Inflammatory macrophage treated with lipopolysaccharide for 1 hour (primary cell): Measurements from ENCODE around the gene TM9SF1.
A peak's percentile ranks its signal among the peaks of the same experiment; 100 is the strongest.

Source experiments
- DNase-seq, 2 donors: peaks; one replicate each; pipeline ENCODE4 v3.0.0-alpha.2; 2020 to 2022

The TM9SF1 gene

DNA sequence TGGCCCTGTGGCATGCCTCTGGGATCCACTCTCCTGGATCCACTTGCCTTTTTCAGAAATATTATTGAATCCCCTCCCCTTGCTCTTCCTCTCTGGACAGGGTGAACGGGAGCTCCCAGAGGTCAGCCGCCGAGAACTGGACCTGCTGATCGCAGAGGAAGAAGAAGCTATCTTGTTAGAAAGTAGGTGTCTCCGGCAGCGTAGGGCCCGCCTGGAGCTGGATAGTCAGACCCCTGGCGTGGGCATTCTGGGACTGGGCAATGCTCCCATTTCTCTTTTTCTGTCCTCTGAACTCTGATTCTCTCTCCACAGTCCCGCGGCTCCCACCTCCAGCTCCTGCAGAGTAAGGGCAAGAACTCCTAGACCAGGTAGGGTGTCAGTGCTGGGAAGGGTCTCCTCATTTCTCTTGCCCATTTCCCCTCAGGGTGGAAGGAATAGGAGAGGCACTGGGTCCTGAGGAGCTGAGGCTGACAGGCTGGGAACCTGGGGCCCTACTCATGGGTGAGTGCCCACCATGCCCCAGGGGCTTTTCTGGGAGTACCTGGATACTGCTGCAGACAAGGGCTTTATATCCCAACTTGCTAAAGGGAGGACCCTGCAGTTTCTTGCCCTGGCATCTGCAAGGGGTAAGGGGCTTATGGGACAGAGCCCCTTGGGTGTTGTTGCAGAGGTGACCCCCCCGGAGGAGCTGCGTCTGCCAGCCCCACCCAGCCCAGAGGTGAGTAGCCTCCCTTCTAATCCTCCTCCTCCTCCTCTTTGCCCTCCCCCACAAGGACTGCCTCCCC lies 18.0 kb downstream of the TM9SF1 start:
- no peak for DNase-seq

DNA sequence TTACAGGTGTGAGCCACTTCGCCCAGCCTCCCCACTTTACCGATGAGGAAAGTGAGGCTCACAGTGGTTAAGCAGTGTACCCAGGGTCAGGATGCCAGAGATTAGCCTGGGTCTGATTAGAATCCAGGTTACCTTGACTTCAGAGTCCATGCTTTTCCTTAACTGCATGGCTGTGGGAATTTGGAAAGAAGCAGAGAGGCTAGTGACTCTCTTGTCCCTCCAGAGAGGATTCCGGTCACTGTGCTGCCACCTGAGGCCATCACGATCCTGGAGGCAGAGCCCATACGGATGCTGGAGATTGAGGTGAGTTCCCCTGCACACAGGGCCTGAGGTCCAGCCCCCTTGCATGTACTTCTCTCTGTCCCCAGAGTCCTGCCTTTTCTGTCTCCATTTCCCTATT lies 18.6 kb downstream of the TM9SF1 start:
- no peak for DNase-seq

DNA sequence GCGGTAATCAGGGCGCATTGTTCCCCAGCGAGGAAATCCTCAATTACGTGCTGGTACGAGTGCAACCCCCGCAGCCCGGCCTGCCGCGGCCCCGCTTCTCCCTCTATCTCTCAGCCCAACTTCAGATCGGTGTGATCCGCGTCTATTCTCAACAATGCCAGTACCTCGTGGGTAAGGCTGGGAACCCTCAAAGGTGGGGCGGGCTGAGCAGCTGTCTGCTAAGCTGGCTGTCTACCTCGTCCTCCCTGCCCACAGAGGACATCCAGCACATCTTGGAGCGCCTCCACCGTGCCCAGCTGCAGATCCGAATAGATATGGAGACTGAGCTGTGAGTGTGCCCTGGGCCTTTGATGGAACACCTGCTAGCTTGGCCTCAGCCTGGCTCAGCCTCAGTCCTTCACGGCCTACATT lies 22.4 kb downstream of the TM9SF1 start:
- DNase-seq = no peak

DNA sequence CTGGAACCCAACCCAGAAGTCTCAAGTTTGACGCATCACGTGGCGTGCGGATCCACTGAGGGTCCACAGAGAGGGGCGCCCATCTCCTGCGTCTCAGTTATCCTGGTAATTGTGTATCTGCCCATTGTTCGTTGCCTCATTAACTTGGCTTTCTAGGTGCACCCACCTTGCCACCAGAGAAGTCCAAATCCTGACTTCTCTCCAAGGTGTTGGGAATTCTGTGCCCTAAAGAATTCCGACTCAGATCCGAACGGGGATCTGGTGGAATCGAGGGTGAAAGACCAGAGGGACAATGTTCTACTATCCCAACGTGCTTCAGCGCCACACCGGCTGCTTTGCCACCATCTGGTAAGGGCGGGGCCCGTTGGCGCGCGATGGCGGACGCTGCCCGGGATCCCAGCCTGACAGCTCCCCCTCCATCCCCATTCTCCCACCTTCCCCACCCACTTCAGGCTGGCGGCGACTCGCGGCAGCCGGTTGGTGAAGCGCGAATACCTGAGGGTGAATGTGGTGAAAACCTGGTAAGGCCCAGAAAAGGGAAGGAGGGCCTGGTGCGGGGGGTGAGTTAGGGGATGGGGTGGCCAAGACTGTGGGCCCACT lies 22.9 kb downstream of the TM9SF1 start:
- no peak for DNase-seq

DNA sequence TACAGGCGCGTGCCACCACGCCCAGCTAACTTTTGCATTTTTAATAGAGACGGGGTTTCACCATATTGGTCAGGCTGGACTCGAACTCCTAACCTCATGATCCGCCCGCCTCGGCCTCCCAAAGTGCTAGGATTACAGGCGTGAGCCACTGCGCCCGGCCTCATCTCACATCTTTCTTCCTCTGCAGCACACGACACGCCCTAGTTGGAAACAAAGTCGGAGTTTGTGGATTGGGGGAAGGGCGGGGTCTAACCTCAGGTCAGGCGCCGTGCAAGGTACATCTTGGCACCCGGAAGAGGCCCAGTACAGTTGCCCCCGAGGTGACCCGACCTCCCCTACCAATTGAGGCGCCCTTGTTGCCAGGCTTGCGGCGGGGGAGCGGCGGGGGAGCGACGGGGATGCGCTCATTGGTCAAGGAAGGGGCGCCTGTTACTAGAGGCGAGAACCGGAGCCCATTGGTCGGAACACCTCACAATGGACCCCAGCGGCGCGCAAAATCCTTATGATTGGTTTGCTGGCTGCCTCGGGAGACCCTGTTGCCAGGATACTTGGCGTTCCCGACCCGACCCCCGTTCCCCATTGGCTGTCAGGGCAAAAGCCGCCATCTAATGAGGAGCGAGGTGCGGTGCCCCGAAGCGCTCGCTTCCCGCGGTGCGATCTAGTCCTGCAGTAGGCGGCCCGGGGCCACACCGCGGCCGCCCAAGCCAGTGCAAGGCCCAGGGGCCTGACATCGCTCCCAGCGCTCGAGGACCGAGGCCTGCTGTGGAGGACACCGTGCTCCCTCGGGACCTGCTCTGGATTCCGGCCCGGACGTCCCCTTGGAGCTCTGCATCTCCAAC lies 23.6 kb downstream of the TM9SF1 start, which contains the start of gene REC8:
REC8 (plus strand) TSS at position 659 of the 839 bp plus-strand sequence. CDS start 473 bp downstream, outside the sequence.
- no peak for DNase-seq

DNA sequence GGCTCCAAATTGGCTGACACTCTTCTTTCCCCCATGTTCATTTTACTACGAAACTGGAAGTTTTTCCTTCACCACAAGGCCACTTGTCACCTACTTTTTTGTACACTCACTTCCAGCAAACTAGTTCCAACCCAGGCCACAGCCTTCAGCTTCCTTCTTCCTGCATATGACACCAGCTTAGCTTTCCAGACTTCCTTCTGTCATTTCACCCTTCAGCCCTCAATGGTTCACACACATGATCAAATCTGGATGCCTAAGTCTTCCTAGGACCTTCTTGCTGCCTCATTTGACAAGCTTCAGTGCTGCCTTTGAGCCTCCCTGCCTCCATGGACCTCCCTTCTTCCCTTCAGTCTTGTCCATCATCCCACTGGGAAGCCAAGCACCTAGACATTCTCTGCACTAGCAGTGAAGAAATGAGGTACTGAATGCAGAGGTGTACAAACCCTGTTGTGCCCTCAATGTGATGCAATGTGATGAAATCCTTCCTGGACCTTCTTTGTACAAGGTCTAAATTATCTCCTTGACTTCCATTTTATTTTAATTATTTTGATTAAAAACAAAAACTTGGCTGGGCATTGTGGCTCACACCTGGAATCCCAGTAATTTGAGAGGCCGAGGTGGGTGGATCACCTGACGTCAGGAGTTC lies 27.6 kb downstream of the TM9SF1 start:
- DNase-seq = peak; percentile 51 to 56

DNA sequence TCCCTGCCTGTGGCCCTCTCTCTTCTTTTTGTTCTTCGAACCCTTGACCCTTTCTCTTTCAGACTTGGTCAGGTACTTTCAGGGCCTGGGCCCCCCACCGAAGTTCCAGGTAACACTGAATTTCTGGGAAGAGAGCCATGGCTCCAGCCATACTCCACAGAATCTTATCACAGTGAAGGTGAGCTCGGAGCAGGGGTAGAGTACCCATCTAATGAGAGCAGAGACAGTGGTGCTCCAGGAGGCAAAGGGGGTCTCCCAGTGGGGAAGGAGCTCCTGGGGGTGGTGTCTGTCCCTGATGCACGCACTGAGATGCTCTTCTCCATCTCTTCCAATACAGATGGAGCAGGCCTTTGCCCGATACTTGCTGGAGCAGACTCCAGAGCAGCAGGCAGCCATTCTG lies 29.5 kb downstream of the TM9SF1 start:
- no peak for DNase-seq

DNA sequence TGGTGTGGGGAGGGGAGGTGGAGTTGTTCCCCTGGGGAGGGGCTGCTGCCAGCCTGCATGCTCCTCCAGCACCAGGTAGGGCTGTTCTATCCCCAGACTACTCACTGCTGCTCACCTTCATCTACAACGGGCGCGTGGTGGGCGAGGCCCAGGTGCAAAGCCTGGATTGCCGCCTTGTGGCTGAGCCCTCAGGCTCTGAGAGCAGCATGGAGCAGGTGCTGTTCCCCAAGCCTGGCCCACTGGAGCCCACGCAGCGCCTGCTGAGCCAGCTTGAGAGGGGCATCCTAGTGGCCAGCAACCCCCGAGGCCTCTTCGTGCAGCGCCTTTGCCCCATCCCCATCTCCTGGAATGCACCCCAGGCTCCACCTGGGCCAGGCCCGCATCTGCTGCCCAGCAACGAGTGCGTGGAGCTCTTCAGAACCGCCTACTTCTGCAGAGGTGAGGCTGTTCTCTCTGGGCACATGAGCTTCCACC lies 30.7 kb downstream of the TM9SF1 start:
- DNase-seq = no peak

DNA sequence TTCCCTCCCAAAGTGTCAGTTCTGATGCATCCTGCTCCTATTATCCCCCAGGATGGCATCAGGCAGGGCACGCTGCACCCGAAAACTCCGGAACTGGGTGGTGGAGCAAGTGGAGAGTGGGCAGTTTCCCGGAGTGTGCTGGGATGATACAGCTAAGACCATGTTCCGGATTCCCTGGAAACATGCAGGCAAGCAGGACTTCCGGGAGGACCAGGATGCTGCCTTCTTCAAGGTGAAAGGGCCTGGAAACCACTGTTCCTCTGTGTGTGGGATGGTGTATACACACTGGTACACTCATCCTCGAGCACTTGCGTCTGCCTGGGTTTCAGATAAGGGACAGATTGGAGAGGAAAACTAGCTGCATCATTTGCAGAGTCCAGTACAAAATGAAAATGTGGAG lies 33.1 kb downstream of the TM9SF1 start:
- no peak for DNase-seq

DNA sequence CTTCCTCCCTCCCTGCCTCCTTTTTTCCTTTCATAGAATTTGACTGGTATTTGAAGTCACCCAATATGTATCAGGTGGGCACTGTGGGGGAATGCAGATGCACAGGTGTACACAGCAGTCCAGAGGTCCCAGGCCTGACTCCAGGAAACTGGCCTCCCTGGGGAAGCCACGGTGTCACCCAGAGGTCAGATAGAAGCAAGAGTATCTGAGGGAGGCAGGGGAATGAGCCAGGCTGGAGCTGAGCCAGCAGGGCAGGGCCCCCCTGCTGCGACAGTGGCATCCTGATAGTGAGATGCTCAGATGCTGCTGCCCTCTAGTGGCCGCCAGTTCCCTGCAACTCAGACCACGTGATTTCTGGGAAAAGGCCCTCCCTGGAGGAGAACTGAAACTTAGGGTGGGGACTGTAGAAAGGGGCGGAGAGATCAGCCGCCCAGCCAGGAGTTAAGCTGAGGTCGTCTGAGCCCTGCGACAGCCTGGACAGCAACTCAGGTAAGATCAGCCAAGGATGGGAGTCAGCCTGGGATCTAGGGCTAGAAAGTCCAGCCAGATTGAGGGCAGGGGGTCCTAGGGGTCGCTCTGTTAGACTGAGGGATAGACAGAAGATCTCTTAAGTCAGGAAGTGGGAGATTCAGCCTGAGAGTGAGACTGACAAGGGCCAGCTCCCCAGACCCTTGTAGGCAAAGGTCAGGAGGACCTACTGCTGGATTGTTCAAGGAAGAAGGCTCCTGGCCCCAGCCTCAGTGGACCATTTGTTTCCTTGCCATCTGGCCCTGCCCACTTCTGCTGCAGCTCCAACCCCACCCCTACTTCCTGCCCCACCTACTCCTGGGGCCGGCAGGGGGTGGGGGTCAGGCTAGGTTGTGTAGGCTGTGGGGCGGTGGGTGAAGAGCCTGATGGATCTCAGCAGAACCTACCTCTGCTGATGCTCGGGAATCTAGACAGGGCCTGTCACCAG lies 34.1 kb downstream of the TM9SF1 start, which contains the start of gene IRF9:
IRF9 (plus strand) TSS at position 416 of the 955 bp plus-strand sequence. CDS start 880 bp downstream, outside the sequence.
- peak; percentile 89 to 100 for DNase-seq

DNA sequence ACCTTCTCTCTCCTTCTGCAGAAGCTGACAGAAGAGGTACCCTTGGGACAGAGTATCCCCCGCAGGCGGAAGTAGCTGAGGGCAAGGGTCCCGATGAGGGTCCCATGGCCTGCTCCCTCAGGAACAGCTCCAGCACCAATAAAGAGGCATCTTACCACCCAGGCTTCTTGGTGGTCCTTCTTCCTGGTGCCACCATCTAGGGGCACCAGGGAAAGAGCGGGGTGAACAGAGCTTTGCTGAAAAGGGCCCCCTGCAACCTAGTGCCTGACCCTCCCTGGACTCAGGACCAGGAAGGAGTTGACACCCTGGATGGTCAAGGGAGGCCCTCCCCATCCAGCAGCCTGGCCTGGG lies 34.8 kb downstream of the TM9SF1 start:
- DNase-seq = no peak

DNA sequence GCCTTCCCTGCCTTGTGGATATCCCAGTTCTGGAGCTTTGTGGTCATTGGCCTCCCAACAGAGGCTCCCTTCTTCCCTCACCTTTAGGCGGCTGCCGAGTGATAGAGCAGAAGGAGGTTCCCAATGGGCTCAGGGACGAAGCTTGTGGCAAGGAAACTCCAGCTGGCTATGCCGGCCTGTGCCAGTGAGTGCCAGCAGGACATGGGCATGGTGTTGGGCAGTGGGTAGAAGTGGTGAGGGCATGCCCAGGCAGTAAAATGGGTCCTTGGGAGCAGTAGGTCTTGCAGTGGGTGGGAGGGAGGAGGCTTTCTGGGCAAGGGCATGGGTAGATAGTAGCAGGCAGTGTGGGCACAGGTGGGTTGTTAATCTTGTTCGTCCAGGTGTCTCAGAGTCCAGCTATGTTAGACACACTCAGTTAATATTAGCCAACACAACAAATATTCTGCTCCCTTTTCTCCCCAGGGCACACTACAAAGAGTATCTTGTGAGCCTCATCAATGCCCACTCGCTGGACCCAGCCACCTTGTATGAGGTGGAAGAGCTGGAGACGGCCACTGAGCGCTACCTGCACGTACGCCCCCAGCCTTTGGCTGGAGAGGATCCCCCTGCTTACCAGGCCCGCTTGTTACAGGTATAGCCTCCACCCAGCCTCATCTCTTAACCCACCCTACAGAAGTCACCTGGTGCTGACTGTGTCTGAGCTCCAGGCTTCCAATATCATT lies 35.3 kb downstream of the TM9SF1 start:
- DNase-seq = no peak

DNA sequence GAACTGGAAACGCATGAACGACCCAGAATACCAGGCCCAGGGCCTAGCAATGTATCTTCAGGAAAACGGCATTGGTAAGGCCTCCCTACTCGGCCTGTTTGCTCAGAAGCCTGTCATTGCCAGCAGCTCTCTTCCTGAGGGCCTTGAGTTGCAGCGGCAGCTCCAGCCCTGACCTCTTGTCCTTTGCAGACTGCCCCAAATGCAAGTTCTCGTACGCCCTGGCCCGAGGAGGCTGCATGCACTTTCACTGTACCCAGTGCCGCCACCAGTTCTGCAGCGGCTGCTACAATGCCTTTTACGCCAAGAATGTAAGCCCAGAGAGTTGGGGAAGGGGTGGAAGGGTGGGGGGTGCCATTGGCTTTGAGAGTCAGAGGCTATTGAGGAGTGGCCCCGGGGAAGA lies 37.9 kb downstream of the TM9SF1 start:
- DNase-seq = no peak

DNA sequence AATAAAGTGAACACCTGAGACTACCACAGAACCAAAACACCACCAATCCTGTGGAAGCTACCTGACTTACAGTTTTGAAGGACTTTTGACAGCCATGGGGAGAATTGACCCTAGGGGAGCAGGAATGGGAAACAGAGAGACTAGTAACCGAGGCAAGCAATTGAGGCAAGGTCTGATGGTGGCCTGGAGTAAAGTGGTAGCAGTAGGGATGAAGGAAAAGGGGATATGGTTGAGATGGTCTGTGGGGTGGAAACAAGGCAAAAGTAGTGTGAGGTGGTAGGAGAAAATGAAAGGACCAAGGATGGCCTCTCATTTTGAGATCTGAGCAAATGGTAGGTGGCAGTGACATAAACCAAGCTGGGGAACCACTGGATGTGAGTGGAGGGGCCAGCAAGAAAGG lies 38.4 kb downstream of the TM9SF1 start:
- no peak for DNase-seq

DNA sequence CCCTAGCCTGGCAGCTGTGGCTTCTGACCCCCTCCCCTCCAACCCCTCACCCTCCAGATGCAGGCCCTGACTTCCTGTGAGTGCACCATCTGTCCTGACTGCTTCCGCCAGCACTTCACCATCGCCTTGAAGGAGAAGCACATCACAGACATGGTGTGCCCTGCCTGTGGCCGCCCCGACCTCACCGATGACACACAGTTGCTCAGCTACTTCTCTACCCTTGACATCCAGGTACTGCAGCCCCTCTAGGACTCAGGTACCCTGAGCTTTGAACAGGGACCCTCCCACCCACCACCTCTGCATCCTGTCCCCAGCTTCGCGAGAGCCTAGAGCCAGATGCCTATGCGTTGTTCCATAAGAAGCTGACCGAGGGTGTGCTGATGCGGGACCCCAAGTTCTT lies 40.1 kb downstream of the TM9SF1 start:
- DNase-seq = no peak

DNA sequence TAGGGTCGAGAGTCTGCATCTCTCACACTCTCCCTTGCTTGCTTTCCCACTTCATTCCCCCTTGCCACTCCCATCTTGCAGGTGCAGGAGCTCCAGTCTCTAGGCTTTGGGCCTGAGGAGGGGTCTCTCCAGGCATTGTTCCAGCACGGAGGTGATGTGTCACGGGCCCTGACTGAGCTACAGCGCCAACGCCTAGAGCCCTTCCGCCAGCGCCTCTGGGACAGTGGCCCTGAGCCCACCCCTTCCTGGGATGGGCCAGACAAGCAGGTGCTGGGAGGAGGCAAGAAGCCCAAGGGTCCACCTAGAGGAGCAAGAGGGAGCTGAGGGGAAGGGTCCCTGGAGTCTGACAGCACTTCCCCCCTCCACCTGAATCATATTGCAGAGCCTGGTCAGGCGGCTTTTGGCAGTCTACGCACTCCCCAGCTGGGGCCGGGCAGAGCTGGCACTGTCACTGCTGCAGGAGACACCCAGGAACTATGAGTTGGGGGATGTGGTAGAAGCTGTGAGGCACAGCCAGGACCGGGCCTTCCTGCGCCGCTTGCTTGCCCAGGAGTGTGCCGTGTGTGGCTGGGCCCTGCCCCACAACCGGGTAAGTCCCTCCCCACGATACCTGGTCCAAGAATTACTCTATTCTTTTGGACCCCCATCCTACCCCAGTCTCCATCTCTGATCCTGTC lies 43.7 kb downstream of the TM9SF1 start:
- DNase-seq = no peak

DNA sequence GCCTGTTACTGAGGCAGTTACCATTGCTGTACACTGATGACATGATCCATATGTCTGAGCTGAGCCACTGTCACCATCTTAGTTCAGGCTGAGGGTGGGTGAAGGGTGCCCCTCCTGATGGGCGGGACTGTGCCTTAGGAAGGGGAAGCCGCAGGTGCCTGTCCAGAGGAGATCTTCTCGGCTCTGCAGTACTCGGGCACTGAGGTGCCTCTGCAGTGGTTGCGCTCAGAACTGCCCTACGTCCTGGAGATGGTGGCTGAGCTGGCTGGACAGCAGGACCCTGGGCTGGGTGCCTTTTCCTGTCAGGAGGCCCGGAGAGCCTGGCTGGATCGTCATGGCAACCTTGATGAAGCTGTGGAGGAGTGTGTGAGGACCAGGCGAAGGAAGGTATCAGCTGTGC lies 44.2 kb downstream of the TM9SF1 start:
- no peak for DNase-seq

DNA sequence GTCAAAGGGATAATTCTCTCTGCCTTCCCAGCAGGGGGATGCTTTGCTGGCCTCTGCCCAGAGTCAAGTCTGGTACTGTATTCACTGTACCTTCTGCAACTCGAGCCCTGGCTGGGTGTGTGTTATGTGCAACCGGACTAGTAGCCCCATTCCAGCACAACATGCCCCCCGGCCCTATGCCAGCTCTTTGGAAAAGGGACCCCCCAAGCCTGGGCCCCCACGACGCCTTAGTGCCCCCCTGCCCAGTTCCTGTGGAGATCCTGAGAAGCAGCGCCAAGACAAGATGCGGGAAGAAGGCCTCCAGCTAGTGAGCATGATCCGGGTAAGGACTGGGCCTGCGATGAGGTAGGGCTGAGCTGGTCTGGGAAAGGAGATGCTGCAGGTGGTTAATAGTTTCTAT lies 44.7 kb downstream of the TM9SF1 start:
- DNase-seq = no peak

DNA sequence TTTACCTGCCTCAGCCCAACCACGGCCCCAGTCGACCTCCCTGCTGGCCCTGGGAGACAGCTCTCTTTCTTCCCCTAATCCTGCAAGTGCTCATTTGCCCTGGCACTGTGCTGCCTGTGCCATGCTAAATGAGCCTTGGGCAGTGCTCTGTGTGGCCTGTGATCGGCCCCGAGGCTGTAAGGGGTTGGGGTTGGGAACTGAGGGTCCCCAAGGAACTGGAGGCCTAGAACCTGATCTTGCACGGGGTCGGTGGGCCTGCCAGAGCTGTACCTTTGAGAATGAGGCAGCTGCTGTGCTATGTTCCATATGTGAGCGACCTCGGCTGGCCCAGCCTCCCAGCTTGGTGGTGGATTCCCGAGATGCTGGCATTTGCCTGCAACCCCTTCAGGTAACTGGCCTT lies 45.2 kb downstream of the TM9SF1 start:
- DNase-seq = no peak

DNA sequence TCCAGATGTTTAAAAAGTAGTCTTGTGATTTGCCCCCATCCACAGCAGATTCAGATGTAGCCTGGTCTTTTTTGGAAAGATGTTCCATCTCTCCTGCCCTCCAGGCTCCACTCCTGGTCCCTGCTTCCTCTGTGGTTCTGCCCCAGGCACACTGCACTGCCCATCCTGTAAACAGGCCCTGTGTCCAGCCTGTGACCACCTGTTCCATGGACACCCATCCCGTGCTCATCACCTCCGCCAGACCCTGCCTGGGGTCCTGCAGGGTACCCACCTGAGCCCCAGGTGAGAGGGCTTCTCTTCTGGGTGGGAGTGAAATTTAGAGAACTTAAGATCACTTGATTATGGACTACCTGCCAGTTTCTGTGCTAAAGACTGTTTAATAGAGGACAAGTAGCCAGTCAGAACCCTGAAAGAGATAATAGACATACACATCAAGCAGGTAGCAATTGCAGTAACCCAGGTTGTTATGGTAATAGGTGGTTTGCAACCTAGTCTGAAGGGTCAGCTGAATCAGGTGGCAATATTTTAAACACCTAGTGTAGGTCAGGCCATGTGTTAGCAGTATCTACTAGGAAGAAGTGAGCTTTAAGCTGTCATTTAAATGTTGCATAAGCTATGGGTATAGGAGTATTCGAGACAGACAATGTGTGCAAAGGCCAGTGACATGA lies 45.8 kb downstream of the TM9SF1 start:
- DNase-seq = no peak
